H9 (cell line): ENCODE data around the gene AKAP5. TPM values are rescaled to one million over a fixed set of nuclear protein-coding genes. Genes with fewer than 3 reads are reported as not detected.

Experiments used
- DNase-seq: peaks from one replicate; pipeline ENCODE4 v3.0.0-alpha.2; 2017
- H2AFZ ChIP-seq: one replicate; pipeline ENCODE4 v1.6.1; 2013; ENCODE audit warnings: mild to moderate bottlenecking, low read length, control low read depth, moderate library complexity
- H2AK5ac ChIP-seq: 2 replicates; pipeline ENCODE4 v1.6.1; 2013; ENCODE audit warnings: low read length, control low read depth, mixed read lengths; ENCODE audit not compliant: insufficient read length
- H2BK120ac ChIP-seq: one replicate; pipeline ENCODE4 v1.6.1; 2013; ENCODE audit warnings: low read depth, mild to moderate bottlenecking, low read length, control low read depth, inconsistent platforms; ENCODE audit not compliant: poor library complexity, severe bottlenecking
- H2BK12ac ChIP-seq: 2 replicates; pipeline ENCODE4 v1.6.1; 2013; ENCODE audit warnings: low read length, control low read depth, mixed read lengths, low read depth; ENCODE audit not compliant: insufficient read length
- H2BK15ac ChIP-seq: 2 replicates; pipeline ENCODE4 v1.6.1; 2013; ENCODE audit warnings: low read depth, low read length, control low read depth
- H2BK20ac ChIP-seq: one replicate; pipeline ENCODE4 v1.6.1; 2013; ENCODE audit warnings: low read depth, mild to moderate bottlenecking, low read length, control low read depth, inconsistent platforms; ENCODE audit not compliant: poor library complexity, severe bottlenecking
- H2BK5ac ChIP-seq: 2 replicates; pipeline ENCODE4 v1.6.1; 2013; ENCODE audit warnings: low read length, control low read depth, mixed read lengths; ENCODE audit not compliant: insufficient read length
- H3K14ac ChIP-seq: 2 replicates; pipeline ENCODE4 v1.6.1; 2013; ENCODE audit warnings: low read length, control low read depth; ENCODE audit not compliant: insufficient read depth
- H3K18ac ChIP-seq: 2 replicates; pipeline ENCODE4 v1.6.1; 2013; ENCODE audit warnings: low read depth, mild to moderate bottlenecking, mixed read lengths, low read length, control low read depth; ENCODE audit not compliant: insufficient read length
- H3K23ac ChIP-seq: 2 replicates; pipeline ENCODE4 v1.6.1; 2013; ENCODE audit warnings: low read length, control low read depth, mixed read lengths, low read depth; ENCODE audit not compliant: insufficient read length
- H3K23me2 ChIP-seq: 2 replicates; pipeline ENCODE4 v1.6.1; 2013; ENCODE audit warnings: low read depth, mild to moderate bottlenecking, mixed read lengths, low read length, control low read depth; ENCODE audit not compliant: insufficient read length, poor library complexity, severe bottlenecking
- H3K27ac ChIP-seq: 2 replicates; pipeline ENCODE4 v1.5.1; 2013; ENCODE audit warnings: low read length, control low read depth, mixed read lengths, low read depth; ENCODE audit not compliant: insufficient read length
- H3K27me3 ChIP-seq: 2 replicates; pipeline ENCODE4 v1.6.1; 2013; ENCODE audit warnings: low read length, control low read depth, inconsistent platforms; ENCODE audit not compliant: insufficient read depth
- H3K4ac ChIP-seq: 2 replicates; pipeline ENCODE4 v1.6.1; 2013; ENCODE audit warnings: low read depth, mild to moderate bottlenecking, control low read depth, inconsistent platforms, low read length, moderate library complexity
- H3K4me1 ChIP-seq: 2 replicates; pipeline ENCODE4 v1.6.1; 2013; ENCODE audit warnings: low read length, control low read depth, inconsistent platforms; ENCODE audit not compliant: insufficient read depth
- H3K4me2 ChIP-seq: 2 replicates; pipeline ENCODE4 v1.6.1; 2013; ENCODE audit warnings: low read length, control low read depth, mixed read lengths; ENCODE audit not compliant: insufficient read length, insufficient read depth
- H3K56ac ChIP-seq: 2 replicates; pipeline ENCODE4 v1.6.1; 2013; ENCODE audit warnings: low read depth, mild to moderate bottlenecking, mixed read lengths, low read length, control low read depth; ENCODE audit not compliant: insufficient read length
- H3K79me1 ChIP-seq: 2 replicates; pipeline ENCODE4 v1.6.1; 2013; ENCODE audit warnings: low read depth, mild to moderate bottlenecking, moderate library complexity, low read length, control low read depth, inconsistent platforms; ENCODE audit not compliant: insufficient read depth, poor library complexity, severe bottlenecking
- H3K79me2 ChIP-seq: 2 replicates; pipeline ENCODE4 v1.6.1; 2013; ENCODE audit warnings: low read length, control low read depth, inconsistent platforms; ENCODE audit not compliant: insufficient read depth
- H3K9ac ChIP-seq: 2 replicates; pipeline ENCODE4 v1.6.1; 2013; ENCODE audit warnings: low read length, control low read depth, mixed read lengths; ENCODE audit not compliant: insufficient read length; ENCODE audit errors: extremely low read depth
- H3K9me3 ChIP-seq: one replicate; pipeline ENCODE4 v1.6.1; 2013; ENCODE audit warnings: low read depth, low read length, inconsistent platforms; ENCODE audit not compliant: control insufficient read depth
- H3T11ph ChIP-seq: one replicate; pipeline ENCODE4 v1.6.1; 2013; ENCODE audit warnings: mild to moderate bottlenecking, low read length, control low read depth, inconsistent platforms
- H4K20me1 ChIP-seq: one replicate; pipeline ENCODE4 v1.6.1; 2013; ENCODE audit not compliant: control insufficient read depth, insufficient read length, insufficient read depth
- H4K5ac ChIP-seq: 2 replicates; pipeline ENCODE4 v1.6.1; 2013; ENCODE audit warnings: low read depth, mild to moderate bottlenecking, mixed read lengths, low read length, control low read depth; ENCODE audit not compliant: insufficient read length
- H4K8ac ChIP-seq: replicated peaks from 2 replicates; pipeline ENCODE4 v1.6.1; 2013; ENCODE audit warnings: low read length, control low read depth, mixed read lengths, low read depth; ENCODE audit not compliant: insufficient read length
- H4K91ac ChIP-seq: 2 replicates; pipeline ENCODE4 v1.6.1; 2013; ENCODE audit warnings: low read depth, mild to moderate bottlenecking, moderate library complexity, mixed read lengths, low read length, control low read depth; ENCODE audit not compliant: insufficient read length
- H3K27ac Mint-ChIP-seq, 3 experiments: 2 replicates in 2 of 3; 3 replicates in 1 of 3; pipeline ENCODE4 v1.8.0; 2020 to 2021; ENCODE audit warnings: mixed read lengths in 3 of 3, mild to moderate bottlenecking in 1 of 3, moderate library complexity in 1 of 3
- H3K27me3 Mint-ChIP-seq: 2 replicates; pipeline ENCODE4 v1.8.0; 2021; ENCODE audit warnings: low read depth, mild to moderate bottlenecking, moderate library complexity, mixed read lengths
- H3K36me3 Mint-ChIP-seq, 3 experiments: 2 replicates in 2 of 3; 3 replicates in 1 of 3; pipeline ENCODE4 v1.8.0; 2020 to 2021; ENCODE audit warnings: low read depth in 3 of 3, mixed read lengths in 3 of 3; ENCODE audit not compliant: insufficient read depth in 1 of 3
- H3K4me1 Mint-ChIP-seq, 2 experiments: 2 replicates each; pipeline ENCODE4 v1.8.0; 2020; ENCODE audit warnings: mixed read lengths in 2 of 2
- H3K4me3 Mint-ChIP-seq, 2 experiments: 2 replicates in 1 of 2; 3 replicates in 1 of 2; pipeline ENCODE4 v1.8.0; 2020 to 2021; ENCODE audit warnings: mild to moderate bottlenecking in 2 of 2, mixed read lengths in 2 of 2, moderate library complexity in 1 of 2
- H3K9me3 Mint-ChIP-seq, 2 experiments: 2 replicates in 1 of 2; 3 replicates in 1 of 2; pipeline ENCODE4 v1.8.0; 2020; ENCODE audit warnings: mild to moderate bottlenecking in 2 of 2, mixed read lengths in 2 of 2, moderate library complexity in 1 of 2
- WGBS: extraction: QIAGEN DNeasy Blood & Tissue Kit; methylation state at CpG from one replicate; pipeline ENCODE4 v1.1.7; 2013; ENCODE audit warnings: missing lambda C conversion rate, low lambda C conversion rate, mixed read lengths; ENCODE audit not compliant: insufficient read length; ENCODE audit errors: extremely low coverage; 5-methylcytosine and 5-hydroxymethylcytosine counted together
- total RNA-seq: library from RNA; stranded (reverse); gene quantifications from 2 replicates; pipeline ENCODE4 v1.2.1, GENCODE V29; 2021
- TF ChIP-seq, protein P1 (sequence below): fragments of 200-600 bp; sonication (generic); conservative IDR thresholded peaks from 3 replicates; pipeline ENCODE4 v1.8.0; 2021; ENCODE audit warnings: antibody characterized with exemption, mild to moderate bottlenecking

AKAP5 gene
- total RNA-seq, 1 experiment from 2014 or later, result 2.5 TPM

DNA sequence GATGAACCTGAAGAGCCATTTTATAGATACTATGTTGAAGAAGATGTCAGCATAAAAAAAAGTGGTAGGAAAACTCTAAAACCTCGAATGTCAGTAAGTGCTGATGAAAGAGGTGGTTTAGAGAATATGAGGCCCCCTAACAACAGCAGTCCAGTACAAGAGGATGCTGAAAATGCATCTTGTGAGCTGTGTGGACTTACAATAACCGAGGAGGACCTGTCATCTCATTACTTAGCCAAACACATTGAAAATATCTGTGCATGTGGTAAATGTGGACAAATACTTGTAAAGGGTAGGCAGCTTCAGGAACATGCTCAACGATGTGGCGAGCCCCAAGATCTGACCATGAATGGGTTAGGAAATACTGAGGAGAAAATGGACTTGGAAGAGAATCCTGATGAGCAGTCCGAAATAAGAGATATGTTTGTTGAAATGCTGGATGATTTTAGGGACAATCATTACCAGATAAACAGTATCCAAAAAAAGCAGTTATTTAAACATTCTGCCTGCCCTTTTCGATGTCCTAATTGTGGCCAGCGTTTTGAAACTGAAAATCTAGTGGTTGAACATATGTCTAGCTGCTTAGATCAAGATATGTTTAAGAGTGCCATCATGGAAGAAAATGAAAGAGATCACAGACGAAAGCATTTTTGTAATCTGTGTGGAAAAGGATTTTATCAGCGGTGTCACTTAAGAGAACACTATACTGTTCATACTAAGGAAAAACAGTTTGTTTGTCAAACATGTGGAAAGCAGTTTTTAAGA is 57.5 kb downstream of the AKAP5 start:
- no peak overlapping the region for H2BK120ac ChIP-seq
- no peaks in the 10 kb centered on the region for H3K27me3 Mint-ChIP-seq
- H2AFZ ChIP-seq, result no peak overlapping the region
- H4K8ac ChIP-seq, result no peak overlapping the region
- no peak overlapping the region for H2AK5ac ChIP-seq
- no peak overlapping the region for H3K18ac ChIP-seq
- no peaks in the 10 kb centered on the region for H3K9me3 Mint-ChIP-seq
- no peak overlapping the region for H3K27ac ChIP-seq
- no peak overlapping the region for H3K4me3 Mint-ChIP-seq
- H3K23me2 ChIP-seq, result no peaks in the 10 kb centered on the region
- no peak overlapping the region for H3K56ac ChIP-seq
- no peak overlapping the region for H3K23ac ChIP-seq
- H3K27me3 ChIP-seq, result no peaks in the 10 kb centered on the region
- no peak overlapping the region for H3K27ac Mint-ChIP-seq
- 0 out of 2 replicates have a peak, but pooled peaks cover 1% of the 10 kb centered on the region for H3K79me2 ChIP-seq
- TF ChIP-seq, protein P1, sequence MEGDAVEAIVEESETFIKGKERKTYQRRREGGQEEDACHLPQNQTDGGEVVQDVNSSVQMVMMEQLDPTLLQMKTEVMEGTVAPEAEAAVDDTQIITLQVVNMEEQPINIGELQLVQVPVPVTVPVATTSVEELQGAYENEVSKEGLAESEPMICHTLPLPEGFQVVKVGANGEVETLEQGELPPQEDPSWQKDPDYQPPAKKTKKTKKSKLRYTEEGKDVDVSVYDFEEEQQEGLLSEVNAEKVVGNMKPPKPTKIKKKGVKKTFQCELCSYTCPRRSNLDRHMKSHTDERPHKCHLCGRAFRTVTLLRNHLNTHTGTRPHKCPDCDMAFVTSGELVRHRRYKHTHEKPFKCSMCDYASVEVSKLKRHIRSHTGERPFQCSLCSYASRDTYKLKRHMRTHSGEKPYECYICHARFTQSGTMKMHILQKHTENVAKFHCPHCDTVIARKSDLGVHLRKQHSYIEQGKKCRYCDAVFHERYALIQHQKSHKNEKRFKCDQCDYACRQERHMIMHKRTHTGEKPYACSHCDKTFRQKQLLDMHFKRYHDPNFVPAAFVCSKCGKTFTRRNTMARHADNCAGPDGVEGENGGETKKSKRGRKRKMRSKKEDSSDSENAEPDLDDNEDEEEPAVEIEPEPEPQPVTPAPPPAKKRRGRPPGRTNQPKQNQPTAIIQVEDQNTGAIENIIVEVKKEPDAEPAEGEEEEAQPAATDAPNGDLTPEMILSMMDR, result no peak
- no peak overlapping the region for H3T11ph ChIP-seq
- no peak overlapping the region for H2BK12ac ChIP-seq
- no peaks in the 10 kb centered on the region for H4K20me1 ChIP-seq
- H2BK20ac ChIP-seq, result no peak overlapping the region
- H3K4me1 Mint-ChIP-seq, result no peaks in the 10 kb centered on the region
- no peak for DNase-seq
- no peak overlapping the region for H3K9ac ChIP-seq
- H2BK5ac ChIP-seq, result no peak overlapping the region
- peaks cover 3% of the 10 kb centered on the region for H3K79me1 ChIP-seq
- peaks cover 0 to 6% (median 0%) of the 10 kb centered on the region in 3 experiments; a peak in 4 of 7 replicates for H3K36me3 Mint-ChIP-seq
- no peaks in the 10 kb centered on the region for H3K9me3 ChIP-seq
- H3K14ac ChIP-seq, result no peak overlapping the region
- H2BK15ac ChIP-seq, result no peak overlapping the region
- no peak overlapping the region for H4K5ac ChIP-seq
- H4K91ac ChIP-seq, result no peak overlapping the region
- no peaks in the 10 kb centered on the region for H3K4me1 ChIP-seq
- H3K4ac ChIP-seq, result no peak overlapping the region
- WGBS, result no CpG with 5 or more reads among the region's 9 CpGs
- H3K4me2 ChIP-seq, result no peak overlapping the region

Other genes with a start within 250 kb of the AKAP5 start
- gene ESR2, start 171.1 kb upstream of the AKAP5 start, total RNA-seq, result 0.11 and 0.15 TPM in 2 replicates
- gene MTHFD1, start 77.1 kb upstream of the AKAP5 start, total RNA-seq, result 203 and 209 TPM in 2 replicates
- gene ZBTB25, start 38.3 kb downstream of the AKAP5 start, total RNA-seq, result 8.2 TPM in 2 replicates
- 34.5 and 37.8 TPM in 2 replicates for gene ZBTB1, start 39.3 kb downstream of the AKAP5 start, total RNA-seq
- gene HSPA2, start 75.2 kb downstream of the AKAP5 start, total RNA-seq, result 25.4 and 25.8 TPM in 2 replicates
- 0.50 and 0.66 TPM in 2 replicates for gene PPP1R36, start 84.5 kb downstream of the AKAP5 start, total RNA-seq
- gene PLEKHG3, start 238.9 kb downstream of the AKAP5 start, total RNA-seq, result 48.5 and 49.5 TPM in 2 replicates